HG02852 (cell line): ENCODE data around the gene NHS.

Source experiments
- ATAC-seq: cut with Tn5 transposase; IDR thresholded peaks from one replicate; pipeline ENCODE4 v1.9.1; 2021; ENCODE audit warnings: mild to moderate bottlenecking, moderate library complexity; ENCODE audit not compliant: unreplicated experiment

NHS gene

GRCh38 chrX:17758382-17758781, 383.4 kb downstream of the NHS start:
- ATAC-seq: no peak

GRCh38 chrX:17759990-17760389, 385.0 kb downstream of the NHS start:
- no peak for ATAC-seq

DNA sequence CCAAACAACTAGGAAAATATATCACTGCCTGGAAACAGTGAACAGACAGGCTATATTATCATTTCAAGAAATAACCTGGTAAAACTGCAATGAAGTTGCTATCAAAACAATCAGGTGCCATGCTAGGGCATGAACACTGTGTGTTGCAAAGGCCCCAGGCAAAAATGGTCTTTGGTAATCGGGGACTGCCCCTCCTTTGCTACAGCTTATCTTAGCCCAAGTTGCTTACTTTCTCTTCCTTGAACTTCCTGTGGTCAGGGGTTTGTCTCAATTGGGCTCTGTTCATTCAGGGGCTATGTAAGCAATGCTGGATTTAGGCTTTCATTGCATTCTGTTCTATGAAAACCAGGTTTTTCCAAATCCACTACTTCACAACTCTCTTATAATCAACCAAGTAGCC, 392.7 kb downstream of the NHS start:
- ATAC-seq: no peak

- ATAC-seq: no peak
These were observed 394.0 kb downstream of the NHS start for GRCh38 chrX:17768997-17769396.

GRCh38 chrX:17769701-17770269, 394.8 kb downstream of the NHS start:
- ATAC-seq: no peak

- ATAC-seq: no peak
These were observed 398.3 kb downstream of the NHS start for GRCh38 chrX:17773221-17773876.

DNA sequence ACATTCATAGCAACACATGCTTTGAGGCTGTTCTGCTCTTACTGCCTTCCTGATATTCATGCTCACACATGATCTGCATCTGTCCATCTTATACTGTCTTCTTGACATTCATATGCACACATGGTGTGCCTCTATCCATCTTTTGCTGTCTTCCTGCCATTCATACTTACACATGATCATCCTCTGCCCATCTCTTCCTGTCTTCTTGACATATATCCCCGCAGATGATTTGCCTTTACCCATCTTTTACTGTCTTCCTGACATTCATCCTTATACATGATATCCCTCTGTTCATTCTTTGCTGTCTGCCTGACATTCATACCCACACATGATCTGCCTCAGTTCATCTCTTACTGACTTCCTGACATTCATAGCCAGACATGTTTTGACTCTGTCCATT, 399.1 kb downstream of the NHS start:
- ATAC-seq: no peak

DNA sequence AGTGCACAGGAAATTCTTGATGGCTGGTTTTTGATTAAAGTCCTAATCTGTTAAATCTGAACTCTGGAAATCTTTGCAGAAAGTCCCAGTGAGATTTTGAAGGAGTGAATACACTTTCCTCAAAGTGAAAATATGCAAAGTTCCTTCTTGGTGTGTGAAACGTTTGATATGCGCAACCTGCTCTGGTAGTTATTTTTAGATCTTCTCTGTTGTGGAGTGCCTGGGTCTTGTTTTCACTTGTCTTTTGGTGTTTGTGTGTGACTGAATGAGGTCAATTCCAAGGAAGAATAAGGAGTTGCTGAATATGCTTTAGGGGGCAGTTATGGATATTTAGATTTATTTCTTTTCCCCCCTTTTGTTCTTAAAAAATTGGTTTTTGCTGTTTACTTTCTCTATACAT, 404.0 kb downstream of the NHS start:
- no peak for ATAC-seq

DNA sequence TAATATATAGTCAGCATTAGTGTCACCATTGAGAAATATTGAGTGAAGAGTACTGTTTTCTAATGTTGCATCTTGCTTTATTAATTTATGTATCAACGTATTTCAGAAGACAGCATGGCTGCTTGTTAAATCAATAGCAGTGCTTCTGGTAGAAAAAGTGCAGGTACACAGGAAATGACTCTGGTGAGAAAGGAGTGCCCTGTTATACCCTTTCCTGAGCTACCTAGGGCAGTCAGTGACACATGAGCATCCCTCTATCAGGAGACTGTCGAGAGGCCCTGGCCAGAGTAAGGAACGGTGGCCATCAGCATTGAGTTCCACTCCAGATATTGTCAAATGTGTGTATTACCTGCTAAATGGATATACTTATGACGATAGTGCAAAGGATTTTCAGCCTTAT, 404.4 kb downstream of the NHS start:
- ATAC-seq: no peak
